ENCODE data around the gene LIPE.

DNA sequence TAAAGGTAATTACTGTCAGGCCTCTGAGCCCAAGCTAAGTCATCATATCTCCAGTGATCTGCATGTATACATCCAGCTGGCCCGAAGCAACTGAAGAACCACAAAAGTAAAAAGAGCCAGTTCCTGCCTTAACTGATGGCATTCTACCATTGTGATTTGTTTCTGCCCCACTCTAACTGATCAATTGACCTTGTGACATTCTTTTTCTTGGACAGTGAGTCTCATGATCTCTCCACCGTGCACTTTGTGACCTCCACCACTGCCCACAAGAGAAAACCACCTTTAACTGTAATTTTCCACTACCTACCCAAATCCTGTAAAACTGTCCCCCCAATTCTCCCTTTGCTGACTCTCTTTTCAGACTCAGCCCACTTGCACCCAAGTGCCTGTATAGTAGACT, 32.7 kb upstream of the LIPE start:
- TF ChIP-seq, protein P1, sequence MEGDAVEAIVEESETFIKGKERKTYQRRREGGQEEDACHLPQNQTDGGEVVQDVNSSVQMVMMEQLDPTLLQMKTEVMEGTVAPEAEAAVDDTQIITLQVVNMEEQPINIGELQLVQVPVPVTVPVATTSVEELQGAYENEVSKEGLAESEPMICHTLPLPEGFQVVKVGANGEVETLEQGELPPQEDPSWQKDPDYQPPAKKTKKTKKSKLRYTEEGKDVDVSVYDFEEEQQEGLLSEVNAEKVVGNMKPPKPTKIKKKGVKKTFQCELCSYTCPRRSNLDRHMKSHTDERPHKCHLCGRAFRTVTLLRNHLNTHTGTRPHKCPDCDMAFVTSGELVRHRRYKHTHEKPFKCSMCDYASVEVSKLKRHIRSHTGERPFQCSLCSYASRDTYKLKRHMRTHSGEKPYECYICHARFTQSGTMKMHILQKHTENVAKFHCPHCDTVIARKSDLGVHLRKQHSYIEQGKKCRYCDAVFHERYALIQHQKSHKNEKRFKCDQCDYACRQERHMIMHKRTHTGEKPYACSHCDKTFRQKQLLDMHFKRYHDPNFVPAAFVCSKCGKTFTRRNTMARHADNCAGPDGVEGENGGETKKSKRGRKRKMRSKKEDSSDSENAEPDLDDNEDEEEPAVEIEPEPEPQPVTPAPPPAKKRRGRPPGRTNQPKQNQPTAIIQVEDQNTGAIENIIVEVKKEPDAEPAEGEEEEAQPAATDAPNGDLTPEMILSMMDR (IDR thresholded peaks at IDR 0.05; ENCODE audit: borderline replicate concordance, extremely low read depth, low read length, poor library complexity, severe bottlenecking), result no peak
- TF ChIP-seq EZH2 (IDR thresholded peaks at IDR 0.05; ENCODE audit: borderline replicate concordance, low read depth, low read length, severe bottlenecking), result no peak

Measured in DND-41 (cell line).